CD4-positive, alpha-beta memory T cell (primary cell): Measurements from ENCODE around the gene GABPB2. TPM values are rescaled to one million over a fixed set of nuclear protein-coding genes. Genes with fewer than 3 reads are reported as not detected.

Source experiments
- CTCF ChIA-PET: fragments of 350-600 bp; sonication (Branson Sonifier 250); formaldehyde crosslinking; loops from one replicate; lab custom pipeline; 2021; ENCODE audit warnings: inconsistent platforms; ENCODE audit not compliant: partially characterized antibody; lab: Charles Lee
- POLR2A ChIA-PET: fragments of 350-600 bp; sonication (Branson Sonifier 250); formaldehyde crosslinking; loops from one replicate; lab custom pipeline; 2021; ENCODE audit not compliant: partially characterized antibody; lab: Charles Lee
- DNase-seq, 5 donors: peaks; one replicate each; pipeline versions ENCODE4 v3.0.0 to v3.0.0-alpha.2; 2020 to 2022; ENCODE audit warnings: mixed read lengths in 1 of 5
- H3K27ac ChIP-seq: one replicate; pipeline ENCODE4 v1.7.0; 2013; ENCODE audit warnings: low read depth, low read length
- H3K27me3 ChIP-seq: 2 replicates; pipeline ENCODE4 v1.7.0; 2013; ENCODE audit warnings: mild to moderate bottlenecking, low read length, moderate library complexity; ENCODE audit not compliant: insufficient read depth
- H3K36me3 ChIP-seq: 2 replicates; pipeline ENCODE4 v1.7.0; 2013; ENCODE audit warnings: mild to moderate bottlenecking, low read length, moderate library complexity; ENCODE audit not compliant: insufficient read depth
- H3K4me1 ChIP-seq: 2 replicates; pipeline ENCODE4 v1.7.0; 2013; ENCODE audit warnings: mild to moderate bottlenecking, low read length, moderate library complexity; ENCODE audit not compliant: insufficient read depth
- H3K4me3 ChIP-seq, 2 donors: one replicate each; pipeline ENCODE4 v1.7.0; 2013; ENCODE audit warnings: low read length in 2 of 2, mild to moderate bottlenecking in 1 of 2
- H3K9me3 ChIP-seq, 2 donors: one replicate each; pipeline ENCODE4 v1.7.0; 2013; ENCODE audit warnings: low read length in 2 of 2, control low read depth in 1 of 2; ENCODE audit not compliant: control insufficient read depth in 1 of 2
- H3K27ac Mint-ChIP-seq, 7 donors: one replicate each; pipeline ENCODE4 v1.8.0; 2020 to 2021; ENCODE audit warnings: mixed read lengths in 7 of 7, mild to moderate bottlenecking in 6 of 7, inconsistent platforms in 3 of 7, moderate library complexity in 3 of 7
- H3K27me3 Mint-ChIP-seq, 2 donors: one replicate each; pipeline ENCODE4 v1.8.0; 2020 to 2021; ENCODE audit warnings: mixed read lengths in 2 of 2
- H3K36me3 Mint-ChIP-seq, 2 donors: one replicate each; pipeline ENCODE4 v1.8.0; 2020 to 2021; ENCODE audit warnings: mixed read lengths in 2 of 2, inconsistent platforms in 1 of 2, mild to moderate bottlenecking in 1 of 2
- H3K4me1 Mint-ChIP-seq, 4 donors: one replicate each; pipeline ENCODE4 v1.8.0; 2020 to 2021; ENCODE audit warnings: mixed read lengths in 4 of 4, mild to moderate bottlenecking in 1 of 4
- H3K4me3 Mint-ChIP-seq, 8 donors: one replicate each; pipeline ENCODE4 v1.8.0; 2020 to 2021; ENCODE audit warnings: mixed read lengths in 8 of 8, mild to moderate bottlenecking in 7 of 8, moderate library complexity in 6 of 8, inconsistent platforms in 3 of 8
- H3K9me3 Mint-ChIP-seq, 8 donors: one replicate each; pipeline ENCODE4 v1.8.0; 2020 to 2021; ENCODE audit warnings: mixed read lengths in 8 of 8, mild to moderate bottlenecking in 5 of 8, inconsistent platforms in 3 of 8, moderate library complexity in 1 of 8
- intact Hi-C: fragments of 100-400 bp; cut with micrococcal nuclease; formaldehyde crosslinking; loops from one replicate; pipeline ENCODE4 v1.15.1; 2023
- polyA plus RNA-seq, 2 donors: library from polyadenylated mRNA; unstranded; fragments of 300-500 nt; fragmentation: Illumina TruSeq; gene quantifications; one replicate each; pipeline ENCODE4 v1.2.3, GENCODE V29; 2021
- total RNA-seq, 2 experiments: library from RNA; stranded (reverse); gene quantifications; one replicate each; pipeline ENCODE4 v1.2.3, GENCODE V29; 2021

GABPB2 gene
- total and polyA plus RNA-seq, 4 experiments from 2014 or later: 4.9 to 42.8 (median 25.5) TPM

GRCh38 chr1:151062741-151063371 lies 7.7 kb upstream of the GABPB2 start:
- H3K4me3 Mint-ChIP-seq: peak overlapping the region in 2 of 8 donors; percentile 2 to 41
- H3K36me3 Mint-ChIP-seq: peaks cover 8 to 21% of the 10 kb centered on the region in 2 donors
- intact Hi-C loops: no loop called here
- Histone ChIP-seq H3K4me1 (peaks cover 15% of the 10 kb centered on the region), H3K36me3 (no peaks in the 10 kb centered on the region), H3K27me3 (no peaks in the 10 kb centered on the region), H3K9me3 (no peaks in the 10 kb centered on the region), H3K27ac (no peak overlapping the region), H3K4me3 (no peak overlapping the region)
- peak overlapping the region in 1 of 7 donors; percentile 98 for H3K27ac Mint-ChIP-seq
- DNase-seq: no peak
- no peaks in the 10 kb centered on the region for H3K27me3 Mint-ChIP-seq
- peaks cover 12 to 34% (median 16%) of the 10 kb centered on the region in 4 donors for H3K4me1 Mint-ChIP-seq
- ChIA-PET CTCF (interaction anchor here (0.5 to 9.0 kb wide), 7 partner anchors 11 to 93 kb away, joined by 4 to 92 read pairs (median 7); partner anchors contain the start of genes C1orf56 and GABPB2), POLR2A (interaction anchor here (0.5 to 9.5 kb wide), 4 partner anchors 8 to 30 kb away, joined by 3 to 325 read pairs (median 3); partner anchors contain the start of genes C1orf56 and GABPB2)
- peaks cover 0 to 4% (median 0%) of the 10 kb centered on the region in 8 donors for H3K9me3 Mint-ChIP-seq

- no peak for DNase-seq
- Histone ChIP-seq H3K4me1 (peaks cover 19% of the 10 kb centered on the region), H3K27ac (no peak overlapping the region), H3K4me3 (no peak overlapping the region), H3K9me3 (no peaks in the 10 kb centered on the region), H3K27me3 (no peaks in the 10 kb centered on the region), H3K36me3 (no peaks in the 10 kb centered on the region)
- Mint-ChIP-seq H3K9me3 (no peaks in the 10 kb centered on the region), H3K27ac (no peak overlapping the region), H3K36me3 (peaks cover 0 to 5% of the 10 kb centered on the region in 2 donors), H3K4me1 (peaks cover 10 to 20% (median 19%) of the 10 kb centered on the region in 4 donors), H3K27me3 (no peaks in the 10 kb centered on the region), H3K4me3 (no peak overlapping the region)
- POLR2A ChIA-PET: interaction anchor here (4.7 to 5.1 kb wide), 2 partner anchors 10 to 16 kb away, joined by 32 to 45 read pairs; partner anchors contain the start of gene C1orf56
- CTCF ChIA-PET: interaction anchor here (0.6 to 4.7 kb wide), 5 partner anchors 9 to 41 kb away, joined by 3 to 24 read pairs (median 4); partner anchors contain the start of gene C1orf56
- intact Hi-C loops: no loop called here
These were observed 5.4 kb upstream of the GABPB2 start for GRCh38 chr1:151065089-151065645.

GRCh38 chr1:151067185-151067584 lies 3.4 kb upstream of the GABPB2 start:
- no peaks in the 10 kb centered on the region for H3K9me3 Mint-ChIP-seq
- POLR2A ChIA-PET: interaction anchor here (1.4 to 5.1 kb wide), 3 partner anchors 12 to 79 kb away, joined by 3 to 45 read pairs (median 32); partner anchors contain the start of genes C1orf56 and SEMA6C
- H3K4me3 Mint-ChIP-seq: peak overlapping the region in 1 of 8 donors; percentile 37
- intact Hi-C loops: no loop called here
- peak overlapping the region in 2 of 7 donors; percentile 60 to 97 for H3K27ac Mint-ChIP-seq
- Histone ChIP-seq H3K9me3 (no peaks in the 10 kb centered on the region), H3K4me3 (no peak overlapping the region), H3K27me3 (no peaks in the 10 kb centered on the region), H3K36me3 (no peaks in the 10 kb centered on the region), H3K4me1 (peaks cover 17% of the 10 kb centered on the region), H3K27ac (no peak overlapping the region)
- DNase-seq: no peak
- H3K27me3 Mint-ChIP-seq: no peaks in the 10 kb centered on the region
- H3K36me3 Mint-ChIP-seq: peaks cover 4 to 9% of the 10 kb centered on the region in 2 donors
- H3K4me1 Mint-ChIP-seq: peaks cover 9 to 26% (median 21%) of the 10 kb centered on the region in 4 donors
- CTCF ChIA-PET: interaction anchor here (0.7 to 4.7 kb wide), 3 partner anchors 32 to 64 kb away, joined by 3 to 24 read pairs (median 3); no protein-coding TSS in a partner anchor

GRCh38 chr1:151069103-151069486 lies 1.5 kb upstream of the GABPB2 start:
- Mint-ChIP-seq H3K27ac (peak overlapping the region; percentile 77 to 100 (median 91)), H3K36me3 (peaks cover 12 to 13% of the 10 kb centered on the region in 2 donors), H3K27me3 (no peaks in the 10 kb centered on the region), H3K4me1 (peaks cover 13 to 34% (median 25%) of the 10 kb centered on the region in 4 donors), H3K9me3 (no peaks in the 10 kb centered on the region), H3K4me3 (peak overlapping the region; percentile 68 to 100 (median 99))
- ChIA-PET CTCF (interaction anchor here (1.1 to 8.7 kb wide), 2 partner anchors 11 to 22 kb away, joined by 4 to 92 read pairs; partner anchors contain the start of genes C1orf56, CDC42SE1 and MLLT11), POLR2A (interaction anchor here (1.3 to 5.6 kb wide), 4 partner anchors 10 to 20 kb away, joined by 10 to 124 read pairs (median 38); partner anchors contain the start of genes C1orf56, CDC42SE1 and MLLT11)
- no peak for DNase-seq
- intact Hi-C loops: no loop called here
- H3K9me3 ChIP-seq: no peaks in the 10 kb centered on the region
- H3K27ac ChIP-seq: no peak overlapping the region
- H3K27me3 ChIP-seq: no peaks in the 10 kb centered on the region
- H3K4me1 ChIP-seq: peaks cover 17% of the 10 kb centered on the region
- no peak overlapping the region for H3K4me3 ChIP-seq
- H3K36me3 ChIP-seq: no peaks in the 10 kb centered on the region

- CTCF ChIA-PET: interaction anchor here (0.9 to 8.7 kb wide), 11 partner anchors 13 to 85 kb away, joined by 3 to 92 read pairs (median 7); partner anchors contain the start of genes C1orf56, CDC42SE1, MINDY1 and MLLT11
- no peaks in the 10 kb centered on the region for H3K27me3 Mint-ChIP-seq
- no peak for DNase-seq
- Histone ChIP-seq H3K9me3 (no peaks in the 10 kb centered on the region), H3K4me3 (no peak overlapping the region), H3K27ac (peak overlapping the region; percentile 97), H3K36me3 (no peaks in the 10 kb centered on the region), H3K27me3 (no peaks in the 10 kb centered on the region), H3K4me1 (peaks cover 17% of the 10 kb centered on the region)
- no peaks in the 10 kb centered on the region for H3K9me3 Mint-ChIP-seq
- POLR2A ChIA-PET: interaction anchor here (1.2 to 5.6 kb wide), 5 partner anchors 9 to 72 kb away, joined by 3 to 124 read pairs (median 22); partner anchors contain the start of genes C1orf56, CDC42SE1 and MLLT11
- peaks cover 13 to 34% (median 25%) of the 10 kb centered on the region in 4 donors for H3K4me1 Mint-ChIP-seq
- H3K36me3 Mint-ChIP-seq: peaks cover 12 to 23% of the 10 kb centered on the region in 2 donors
- intact Hi-C loops: loop anchor here (10.0 kb wide), 1 partner anchor 273 kb away; the partner anchor contains the start of gene RFX5
- peak overlapping the region in 5 of 7 donors; percentile 10 to 100 (median 99) for H3K27ac Mint-ChIP-seq
- H3K4me3 Mint-ChIP-seq: peak overlapping the region in 6 of 8 donors; percentile 95 to 100 (median 98)
These were observed 1.7 kb downstream of the GABPB2 start for GRCh38 chr1:151072224-151072623.

- POLR2A ChIA-PET: interaction anchor here (1.4 kb wide), 2 partner anchors 27 to 71 kb away, joined by 3 read pairs; partner anchors contain the start of gene TNFAIP8L2
- DNase-seq: no peak
- Mint-ChIP-seq H3K4me3 (no peak overlapping the region), H3K4me1 (no peaks in the 10 kb centered on the region), H3K9me3 (no peaks in the 10 kb centered on the region), H3K27ac (peak overlapping the region in 2 of 7 donors; percentile 16 to 65), H3K27me3 (no peaks in the 10 kb centered on the region), H3K36me3 (peaks cover 0 to 9% of the 10 kb centered on the region in 2 donors)
- CTCF ChIA-PET: interaction anchor here (0.6 to 1.8 kb wide), 5 partner anchors 11 to 115 kb away, joined by 3 to 15 read pairs (median 3); no protein-coding TSS in a partner anchor
- H3K9me3 ChIP-seq: no peaks in the 10 kb centered on the region
- no peak overlapping the region for H3K27ac ChIP-seq
- H3K27me3 ChIP-seq: no peaks in the 10 kb centered on the region
- no peaks in the 10 kb centered on the region for H3K36me3 ChIP-seq
- intact Hi-C loops: no loop called here
- H3K4me3 ChIP-seq: no peak overlapping the region
- no peaks in the 10 kb centered on the region for H3K4me1 ChIP-seq
These were observed 15.5 kb downstream of the GABPB2 start for GRCh38 chr1:151085953-151086559.
